SH-SY5Y (cell line): ENCODE measurements around the gene MPV17L2.

Experiments
- GATA2 ChIP-seq: IDR thresholded peaks from 2 replicates; pipeline ENCODE4 v1.6.1; 2011; ENCODE audit warnings: mild to moderate bottlenecking, low read depth, low read length
- GATA3 ChIP-seq: IDR thresholded peaks from 2 replicates; pipeline ENCODE4 v1.6.1; 2011; ENCODE audit warnings: low read depth, mild to moderate bottlenecking, low read length, moderate library complexity

DNA sequence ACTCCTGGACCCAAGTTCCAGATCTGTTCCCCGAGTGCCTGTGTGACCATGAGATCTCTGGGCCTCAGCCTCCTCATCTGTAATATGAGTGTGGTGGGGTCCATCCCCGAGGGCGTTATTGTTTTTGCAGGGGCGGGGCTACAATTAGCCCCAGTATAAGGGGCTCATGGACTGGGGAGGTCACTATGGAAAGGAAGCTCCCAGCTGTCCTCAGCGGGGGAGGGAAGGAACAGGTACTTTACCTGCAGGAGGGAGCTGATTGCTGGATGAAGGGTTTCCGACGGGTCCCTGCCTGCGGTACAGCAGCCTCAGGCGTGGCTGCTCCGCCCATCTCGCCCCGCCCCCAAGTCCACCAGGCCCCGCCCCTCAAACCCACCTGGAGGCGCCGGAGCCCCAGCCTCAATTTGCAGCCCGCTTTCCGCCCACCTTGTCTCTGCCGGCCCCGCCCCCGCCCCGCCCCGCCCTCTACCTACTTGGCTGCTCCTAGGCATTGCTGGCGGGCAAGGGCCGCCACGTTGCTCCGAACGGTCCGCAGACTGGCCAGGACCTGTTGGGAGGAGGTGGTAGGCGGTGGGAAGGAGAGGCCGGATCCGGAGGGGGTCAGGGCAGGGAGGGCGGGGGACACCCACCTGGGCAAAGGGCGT lies 27.7 kb downstream of the MPV17L2 start:
- TF ChIP-seq GATA2: no peak
- TF ChIP-seq GATA3: no peak
